H9 (cell line): ENCODE results near the gene ZFR2. TPM values are rescaled to one million over a fixed set of nuclear protein-coding genes. Genes with fewer than 3 reads are reported as not detected.

Experiments used
- DNase-seq: peaks from one replicate; pipeline ENCODE4 v3.0.0-alpha.2; 2017
- H2AFZ ChIP-seq: one replicate; pipeline ENCODE4 v1.6.1; 2013; ENCODE audit warnings: mild to moderate bottlenecking, low read length, control low read depth, moderate library complexity
- H2AK5ac ChIP-seq: 2 replicates; pipeline ENCODE4 v1.6.1; 2013; ENCODE audit warnings: low read length, control low read depth, mixed read lengths; ENCODE audit not compliant: insufficient read length
- H2BK120ac ChIP-seq: one replicate; pipeline ENCODE4 v1.6.1; 2013; ENCODE audit warnings: low read depth, mild to moderate bottlenecking, low read length, control low read depth, inconsistent platforms; ENCODE audit not compliant: poor library complexity, severe bottlenecking
- H2BK12ac ChIP-seq: 2 replicates; pipeline ENCODE4 v1.6.1; 2013; ENCODE audit warnings: low read length, control low read depth, mixed read lengths, low read depth; ENCODE audit not compliant: insufficient read length
- H2BK15ac ChIP-seq: 2 replicates; pipeline ENCODE4 v1.6.1; 2013; ENCODE audit warnings: low read depth, low read length, control low read depth
- H2BK20ac ChIP-seq: one replicate; pipeline ENCODE4 v1.6.1; 2013; ENCODE audit warnings: low read depth, mild to moderate bottlenecking, low read length, control low read depth, inconsistent platforms; ENCODE audit not compliant: poor library complexity, severe bottlenecking
- H2BK5ac ChIP-seq: 2 replicates; pipeline ENCODE4 v1.6.1; 2013; ENCODE audit warnings: low read length, control low read depth, mixed read lengths; ENCODE audit not compliant: insufficient read length
- H3K14ac ChIP-seq: 2 replicates; pipeline ENCODE4 v1.6.1; 2013; ENCODE audit warnings: low read length, control low read depth; ENCODE audit not compliant: insufficient read depth
- H3K18ac ChIP-seq: 2 replicates; pipeline ENCODE4 v1.6.1; 2013; ENCODE audit warnings: low read depth, mild to moderate bottlenecking, mixed read lengths, low read length, control low read depth; ENCODE audit not compliant: insufficient read length
- H3K23ac ChIP-seq: 2 replicates; pipeline ENCODE4 v1.6.1; 2013; ENCODE audit warnings: low read length, control low read depth, mixed read lengths, low read depth; ENCODE audit not compliant: insufficient read length
- H3K23me2 ChIP-seq: 2 replicates; pipeline ENCODE4 v1.6.1; 2013; ENCODE audit warnings: low read depth, mild to moderate bottlenecking, mixed read lengths, low read length, control low read depth; ENCODE audit not compliant: insufficient read length, poor library complexity, severe bottlenecking
- H3K27ac ChIP-seq: 2 replicates; pipeline ENCODE4 v1.5.1; 2013; ENCODE audit warnings: low read length, control low read depth, mixed read lengths, low read depth; ENCODE audit not compliant: insufficient read length
- H3K27me3 ChIP-seq: 2 replicates; pipeline ENCODE4 v1.6.1; 2013; ENCODE audit warnings: low read length, control low read depth, inconsistent platforms; ENCODE audit not compliant: insufficient read depth
- H3K4ac ChIP-seq: 2 replicates; pipeline ENCODE4 v1.6.1; 2013; ENCODE audit warnings: low read depth, mild to moderate bottlenecking, control low read depth, inconsistent platforms, low read length, moderate library complexity
- H3K4me1 ChIP-seq: 2 replicates; pipeline ENCODE4 v1.6.1; 2013; ENCODE audit warnings: low read length, control low read depth, inconsistent platforms; ENCODE audit not compliant: insufficient read depth
- H3K4me2 ChIP-seq: 2 replicates; pipeline ENCODE4 v1.6.1; 2013; ENCODE audit warnings: low read length, control low read depth, mixed read lengths; ENCODE audit not compliant: insufficient read length, insufficient read depth
- H3K56ac ChIP-seq: 2 replicates; pipeline ENCODE4 v1.6.1; 2013; ENCODE audit warnings: low read depth, mild to moderate bottlenecking, mixed read lengths, low read length, control low read depth; ENCODE audit not compliant: insufficient read length
- H3K79me1 ChIP-seq: 2 replicates; pipeline ENCODE4 v1.6.1; 2013; ENCODE audit warnings: low read depth, mild to moderate bottlenecking, moderate library complexity, low read length, control low read depth, inconsistent platforms; ENCODE audit not compliant: insufficient read depth, poor library complexity, severe bottlenecking
- H3K79me2 ChIP-seq: 2 replicates; pipeline ENCODE4 v1.6.1; 2013; ENCODE audit warnings: low read length, control low read depth, inconsistent platforms; ENCODE audit not compliant: insufficient read depth
- H3K9ac ChIP-seq: 2 replicates; pipeline ENCODE4 v1.6.1; 2013; ENCODE audit warnings: low read length, control low read depth, mixed read lengths; ENCODE audit not compliant: insufficient read length; ENCODE audit errors: extremely low read depth
- H3K9me3 ChIP-seq: one replicate; pipeline ENCODE4 v1.6.1; 2013; ENCODE audit warnings: low read depth, low read length, inconsistent platforms; ENCODE audit not compliant: control insufficient read depth
- H3T11ph ChIP-seq: one replicate; pipeline ENCODE4 v1.6.1; 2013; ENCODE audit warnings: mild to moderate bottlenecking, low read length, control low read depth, inconsistent platforms
- H4K20me1 ChIP-seq: one replicate; pipeline ENCODE4 v1.6.1; 2013; ENCODE audit not compliant: control insufficient read depth, insufficient read length, insufficient read depth
- H4K5ac ChIP-seq: 2 replicates; pipeline ENCODE4 v1.6.1; 2013; ENCODE audit warnings: low read depth, mild to moderate bottlenecking, mixed read lengths, low read length, control low read depth; ENCODE audit not compliant: insufficient read length
- H4K8ac ChIP-seq: replicated peaks from 2 replicates; pipeline ENCODE4 v1.6.1; 2013; ENCODE audit warnings: low read length, control low read depth, mixed read lengths, low read depth; ENCODE audit not compliant: insufficient read length
- H4K91ac ChIP-seq: 2 replicates; pipeline ENCODE4 v1.6.1; 2013; ENCODE audit warnings: low read depth, mild to moderate bottlenecking, moderate library complexity, mixed read lengths, low read length, control low read depth; ENCODE audit not compliant: insufficient read length
- H3K27ac Mint-ChIP-seq, 3 experiments: 2 replicates in 2 of 3; 3 replicates in 1 of 3; pipeline ENCODE4 v1.8.0; 2020 to 2021; ENCODE audit warnings: mixed read lengths in 3 of 3, mild to moderate bottlenecking in 1 of 3, moderate library complexity in 1 of 3
- H3K27me3 Mint-ChIP-seq: 2 replicates; pipeline ENCODE4 v1.8.0; 2021; ENCODE audit warnings: low read depth, mild to moderate bottlenecking, moderate library complexity, mixed read lengths
- H3K36me3 Mint-ChIP-seq, 3 experiments: 2 replicates in 2 of 3; 3 replicates in 1 of 3; pipeline ENCODE4 v1.8.0; 2020 to 2021; ENCODE audit warnings: low read depth in 3 of 3, mixed read lengths in 3 of 3; ENCODE audit not compliant: insufficient read depth in 1 of 3
- H3K4me1 Mint-ChIP-seq, 2 experiments: 2 replicates each; pipeline ENCODE4 v1.8.0; 2020; ENCODE audit warnings: mixed read lengths in 2 of 2
- H3K4me3 Mint-ChIP-seq, 2 experiments: 2 replicates in 1 of 2; 3 replicates in 1 of 2; pipeline ENCODE4 v1.8.0; 2020 to 2021; ENCODE audit warnings: mild to moderate bottlenecking in 2 of 2, mixed read lengths in 2 of 2, moderate library complexity in 1 of 2
- H3K9me3 Mint-ChIP-seq, 2 experiments: 2 replicates in 1 of 2; 3 replicates in 1 of 2; pipeline ENCODE4 v1.8.0; 2020; ENCODE audit warnings: mild to moderate bottlenecking in 2 of 2, mixed read lengths in 2 of 2, moderate library complexity in 1 of 2
- CTCF ChIP-seq: fragments of 200-600 bp; sonication (generic); conservative IDR thresholded peaks from 3 replicates; pipeline ENCODE4 v1.8.0; 2021; ENCODE audit warnings: antibody characterized with exemption, mild to moderate bottlenecking
- WGBS: extraction: QIAGEN DNeasy Blood & Tissue Kit; methylation state at CpG from one replicate; pipeline ENCODE4 v1.1.7; 2013; ENCODE audit warnings: missing lambda C conversion rate, low lambda C conversion rate, mixed read lengths; ENCODE audit not compliant: insufficient read length; ENCODE audit errors: extremely low coverage; 5-methylcytosine and 5-hydroxymethylcytosine counted together
- total RNA-seq: library from RNA; stranded (reverse); gene quantifications from 2 replicates; pipeline ENCODE4 v1.2.1, GENCODE V29; 2021

The ZFR2 gene
- total RNA-seq, 1 experiment from 2014 or later = 18.3 TPM

GRCh38 chr19:3852177-3852511 lies 16.7 kb downstream of the ZFR2 start:
- H3K4me3 Mint-ChIP-seq = no peak overlapping the region
- H3T11ph ChIP-seq = no peak overlapping the region

More at GRCh38 chr19:3852177-3852511, 16.7 kb downstream of the ZFR2 start:
- H3K9me3 Mint-ChIP-seq = peaks cover 34 to 45% of the 10 kb centered on the region in 2 experiments
- H3K4me1 Mint-ChIP-seq = no peaks in the 10 kb centered on the region
- no peak for DNase-seq
- Histone ChIP-seq H4K91ac (no peak overlapping the region), H3K14ac (no peak overlapping the region), H3K27ac (no peak overlapping the region), H3K18ac (no peak overlapping the region), H3K4ac (no peak overlapping the region), H2AFZ (no peak overlapping the region), H3K79me1 (no peaks in the 10 kb centered on the region), H3K27me3 (no peaks in the 10 kb centered on the region), H2BK20ac (no peak overlapping the region), H4K20me1 (no peaks in the 10 kb centered on the region), H3K4me2 (no peak overlapping the region), H2BK15ac (no peak overlapping the region), H3K9me3 (peaks cover 28% of the 10 kb centered on the region), H4K5ac (no peak overlapping the region), H2BK12ac (no peak overlapping the region), H3K79me2 (no peaks in the 10 kb centered on the region), H2BK120ac (no peak overlapping the region), H3K9ac (no peak overlapping the region), H3K4me1 (no peaks in the 10 kb centered on the region), H3K56ac (no peak overlapping the region), H2AK5ac (no peak overlapping the region), H3K23ac (no peak overlapping the region), H3K23me2 (no peaks in the 10 kb centered on the region), H2BK5ac (no peak overlapping the region), H4K8ac (no peak overlapping the region)
- TF ChIP-seq CTCF = no peak
- no peak overlapping the region for H3K27ac Mint-ChIP-seq
- H3K36me3 Mint-ChIP-seq = peaks cover 40 to 57% (median 52%) of the 10 kb centered on the region in 3 experiments
- no CpG with 5 or more reads among the region's 1 CpG for WGBS
- no peaks in the 10 kb centered on the region for H3K27me3 Mint-ChIP-seq
